DMS153 treated with DMSO at 0.1 percent for 48 hours (cell line): ENCODE measurements around the gene BPHL.
"Not testable (repeated sequence)": the region's sequence is repeated elsewhere in the genome, so short reads cannot be mapped to it uniquely, and the experiment has no call there.

Experiments
- DNase-seq: peaks from one replicate; lab custom pipeline; 2025; ENCODE audit not compliant: unreplicated experiment; lab: John Stamatoyannopoulos, UW

Gene BPHL

DNA sequence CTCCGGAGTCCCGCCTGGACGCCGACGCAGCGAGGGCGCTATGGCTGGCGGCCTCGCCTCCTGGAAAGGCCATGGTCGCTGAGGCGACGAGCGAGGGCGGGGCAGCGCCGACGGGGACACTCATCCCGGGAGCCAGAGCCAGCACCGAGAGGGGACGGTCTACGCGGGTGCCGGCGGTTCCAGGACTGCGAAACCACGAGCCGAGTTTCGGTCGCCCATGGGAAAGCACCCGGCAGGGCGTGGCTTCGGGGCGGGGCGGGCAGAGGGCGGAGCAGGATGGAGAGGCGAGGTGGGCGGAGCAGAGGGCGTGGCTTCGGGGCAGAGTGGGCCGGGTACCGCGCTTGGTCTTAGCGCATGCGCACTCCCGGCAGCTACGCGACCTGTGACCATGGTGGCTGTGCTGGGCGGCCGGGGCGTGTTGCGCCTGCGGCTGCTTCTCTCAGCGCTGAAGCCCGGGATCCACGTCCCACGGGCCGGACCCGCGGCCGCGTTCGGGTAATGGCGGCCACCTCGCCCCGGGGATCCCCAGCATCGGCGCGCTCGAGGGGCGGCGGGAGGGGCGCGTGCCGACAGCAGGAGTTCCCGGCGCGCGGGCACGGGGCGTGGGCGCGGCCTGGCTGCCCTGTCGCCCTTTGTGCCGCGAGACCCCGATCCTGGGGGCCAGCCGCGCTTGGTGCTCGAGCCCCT is at the start of gene BPHL:
BPHL (plus strand) TSS at position 359 of the 687 bp plus-strand sequence; CDS start at position 389, 30 bp downstream.
- DNase-seq, result peak; percentile 55

DNA sequence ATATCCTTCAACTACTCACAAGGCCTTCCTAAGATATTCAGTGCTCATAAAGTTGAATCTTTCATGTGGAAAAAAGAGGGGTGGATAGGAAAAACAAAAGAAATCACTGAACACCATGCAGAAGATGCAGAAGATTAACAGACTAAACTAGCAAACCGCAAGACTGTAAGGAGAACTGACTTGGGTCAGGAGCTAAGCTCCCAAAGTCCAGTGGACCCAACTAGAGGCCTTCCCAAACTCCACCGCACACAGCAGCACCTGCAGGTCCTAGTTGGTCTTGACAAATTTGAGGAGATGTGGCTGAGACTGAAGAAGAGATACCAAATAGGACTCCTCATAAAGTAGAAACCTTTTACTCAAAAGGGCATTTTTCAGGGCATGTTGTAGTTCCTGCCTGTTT is 46.9 kb upstream of the BPHL start:
- DNase-seq, result no peak

DNA sequence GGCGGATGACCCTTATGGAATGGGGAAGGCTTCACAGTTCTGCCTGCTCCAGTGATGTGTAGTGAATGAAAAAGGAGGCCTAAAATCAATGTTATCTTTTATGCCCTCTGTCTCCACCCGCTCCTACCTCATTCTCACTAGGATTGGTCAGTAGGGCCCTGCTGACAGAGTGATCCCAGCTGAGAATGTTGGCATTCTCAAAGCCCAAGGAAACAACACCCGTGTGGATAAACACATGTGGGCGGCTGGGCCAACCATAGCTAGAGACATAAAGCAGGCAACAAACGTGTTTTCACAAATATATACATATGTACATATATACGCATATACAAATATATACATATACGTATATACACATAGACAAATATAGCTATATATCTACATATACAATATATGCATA is 45.7 kb upstream of the BPHL start:
- DNase-seq, result no peak

DNA sequence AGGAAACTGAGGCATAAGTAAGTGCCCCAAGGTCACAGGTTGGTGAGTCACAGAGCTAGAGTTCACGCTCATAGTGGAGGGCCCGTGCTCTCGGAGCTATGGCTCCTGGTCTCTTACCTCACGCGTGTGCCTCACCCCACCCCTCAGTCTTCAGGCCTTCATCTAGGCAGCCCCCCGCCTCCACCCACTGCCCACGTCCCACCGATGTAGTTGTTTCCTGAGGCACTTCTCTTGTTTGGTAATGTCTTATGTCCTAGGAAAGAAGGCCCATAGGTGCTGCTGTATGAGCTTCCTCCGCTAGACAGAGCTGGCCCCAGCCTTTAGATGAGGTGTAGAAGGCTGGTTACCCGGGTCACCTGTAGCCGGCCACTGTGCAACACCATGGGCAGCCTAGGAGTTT is 45.1 kb upstream of the BPHL start:
- DNase-seq, result no peak

DNA sequence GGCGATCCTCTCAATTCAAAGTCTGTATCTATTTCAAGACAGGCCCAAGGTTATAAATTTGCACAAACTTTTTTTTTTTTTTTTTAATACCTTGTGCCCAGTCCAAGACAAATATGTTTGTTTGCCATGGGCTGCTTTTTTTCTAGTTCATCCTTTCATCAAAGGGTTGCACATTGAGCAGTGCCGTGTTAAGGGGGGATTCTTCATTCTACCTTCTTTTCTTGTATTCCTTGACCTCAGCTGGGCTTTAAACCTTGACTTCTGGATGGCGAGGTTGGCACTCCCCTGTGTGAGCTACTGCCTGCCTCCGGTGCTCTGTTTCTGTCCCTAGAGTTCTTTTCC is 42.8 kb upstream of the BPHL start:
- no peak for DNase-seq

DNA sequence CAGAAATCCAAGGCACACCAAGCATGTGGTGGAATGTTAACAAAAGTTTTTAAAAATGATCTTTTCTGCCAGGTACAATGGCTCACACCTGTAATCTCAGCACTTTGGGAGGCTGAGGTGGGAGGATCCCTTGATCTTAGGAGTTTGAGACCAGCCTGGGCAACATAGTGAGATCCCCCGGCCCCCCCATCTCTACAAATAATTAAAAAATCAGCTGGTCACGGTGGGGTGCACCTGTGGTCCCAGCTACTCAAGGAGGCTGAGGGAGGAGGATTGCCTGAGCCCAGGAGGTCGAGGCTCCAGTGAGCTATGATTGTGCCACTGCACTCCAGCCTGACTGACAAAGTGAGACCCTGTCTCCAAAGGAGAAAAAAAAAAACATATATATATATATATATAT is 42.2 kb upstream of the BPHL start:
- no peak for DNase-seq

DNA sequence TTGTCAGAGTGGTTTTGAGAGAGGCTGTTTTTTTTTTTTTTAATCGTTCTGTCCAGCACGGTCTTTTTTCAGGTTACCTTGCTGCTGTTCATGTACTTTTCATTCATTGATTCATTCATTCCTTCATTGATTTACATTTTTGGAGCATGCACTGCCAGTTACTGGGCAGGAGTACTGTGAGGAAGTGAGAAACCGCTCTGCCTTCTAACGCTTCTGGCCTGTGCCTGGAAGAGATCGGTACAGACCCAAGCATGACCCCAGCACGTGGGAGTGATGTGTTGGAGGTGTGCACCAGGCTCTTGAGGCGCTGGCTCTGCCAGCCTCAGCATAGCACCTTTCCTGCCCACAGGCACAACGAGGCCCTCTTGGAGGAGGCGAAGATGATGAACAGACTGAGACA is 41.1 kb upstream of the BPHL start:
- no peak for DNase-seq

DNA sequence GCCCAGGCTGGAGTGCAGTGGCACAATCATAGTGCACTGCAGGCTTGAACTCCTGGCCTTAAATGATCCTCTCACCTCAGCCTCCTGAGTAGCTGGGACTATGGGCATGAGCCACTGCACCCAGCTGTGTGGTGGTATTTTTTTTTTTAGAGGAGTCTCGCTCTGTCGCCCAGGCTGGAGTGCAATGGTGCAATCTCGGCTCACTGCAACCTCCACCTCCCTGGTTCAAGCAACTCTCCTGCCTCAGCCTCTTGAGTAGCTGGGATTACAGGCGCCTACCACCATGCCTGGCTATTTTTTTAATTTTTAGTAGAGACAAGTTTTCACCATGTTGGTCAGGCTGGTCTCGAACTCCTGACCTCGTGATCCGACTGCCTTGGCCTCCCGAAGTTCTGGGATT is 39.6 kb upstream of the BPHL start:
- DNase-seq, result not testable (repeated sequence)

DNA sequence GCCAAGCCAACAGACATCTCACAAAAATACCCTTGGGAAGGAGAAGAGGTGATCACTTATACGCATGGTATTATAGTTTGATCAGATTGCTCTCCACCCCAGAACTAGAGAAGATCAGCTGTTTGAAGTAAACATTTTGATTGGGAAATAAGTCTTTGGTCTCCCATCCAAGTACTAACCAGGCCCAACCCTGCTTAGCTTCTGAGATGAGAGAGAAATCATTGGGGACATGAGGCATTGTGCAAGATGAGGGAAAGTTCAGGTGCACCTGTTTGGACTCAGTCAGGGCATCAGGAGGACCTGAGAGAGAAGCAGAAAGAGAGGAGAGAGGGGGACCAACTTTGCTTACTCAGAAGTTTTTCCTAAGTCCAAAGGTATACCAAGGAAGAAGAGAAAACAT is 38.8 kb upstream of the BPHL start:
- DNase-seq, result no peak

DNA sequence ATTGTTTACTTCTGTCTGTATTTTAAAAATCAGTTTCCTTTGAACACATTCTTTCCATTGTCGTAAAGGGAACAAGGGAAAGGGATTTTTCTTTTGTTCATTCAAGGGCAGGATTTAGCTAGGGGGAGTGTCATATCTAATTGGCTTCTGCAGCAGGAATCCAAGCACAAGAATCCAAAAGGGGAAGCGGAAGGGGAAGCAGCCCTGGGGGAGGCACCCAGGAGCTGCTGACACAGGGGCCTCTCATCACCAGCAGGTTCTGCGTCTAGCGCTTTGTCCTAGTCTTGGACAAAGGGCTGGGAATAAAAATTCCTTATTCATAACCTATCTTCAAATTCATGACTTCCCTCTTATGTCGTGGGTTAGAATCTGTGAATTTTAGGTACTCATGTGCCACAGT is 36.6 kb upstream of the BPHL start:
- no peak for DNase-seq

DNA sequence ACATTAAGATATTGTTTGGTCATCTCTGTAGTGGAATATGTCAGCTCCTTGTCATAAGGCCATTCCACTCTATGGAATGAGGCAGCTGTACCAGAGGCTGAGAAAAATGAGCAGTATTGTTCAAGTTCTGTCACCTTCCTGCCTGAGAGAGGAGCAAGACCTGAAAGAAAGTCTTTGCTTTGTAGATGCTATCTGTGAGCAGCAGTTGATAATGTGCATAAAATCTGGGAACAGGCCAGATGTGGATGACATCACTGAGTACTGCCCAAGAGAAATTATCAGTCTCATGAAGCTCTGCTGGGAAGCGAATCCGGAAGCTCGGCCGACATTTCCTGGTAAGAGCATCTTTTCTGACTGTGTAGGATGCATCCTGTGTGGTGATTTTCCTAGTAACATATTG is 33.4 kb upstream of the BPHL start:
- no peak for DNase-seq

DNA sequence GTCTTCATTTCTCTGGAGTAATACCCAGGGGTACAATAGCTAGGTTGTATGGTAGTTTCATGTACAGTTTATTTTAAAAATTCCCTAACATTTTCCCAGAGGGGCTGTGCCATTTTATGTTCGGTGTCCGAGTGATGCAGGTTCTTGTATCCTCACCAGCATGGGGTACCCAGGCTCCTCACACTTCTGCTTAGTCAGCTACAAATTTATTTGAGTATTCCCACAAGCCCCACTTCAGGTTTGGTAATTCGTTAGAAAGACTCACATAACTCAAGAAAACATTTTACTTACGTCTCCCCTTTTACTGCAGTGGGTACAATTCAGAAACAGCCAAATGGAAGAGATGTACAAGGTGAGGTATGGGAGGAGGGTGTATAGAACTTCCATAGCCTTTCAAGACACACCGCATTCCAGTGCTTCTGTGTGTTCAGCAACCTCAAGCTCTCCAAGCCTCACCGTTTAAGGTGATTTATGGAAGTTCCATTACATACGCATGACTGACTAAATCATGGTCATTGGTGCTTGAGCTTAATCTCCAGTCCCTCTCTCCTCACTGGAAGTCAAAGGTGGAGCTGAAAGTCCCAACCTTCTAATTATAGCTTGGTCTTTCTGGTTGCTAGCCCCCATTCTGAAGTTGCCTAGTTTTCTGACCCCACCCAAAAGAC is 32.1 kb upstream of the BPHL start:
- DNase-seq, result no peak

DNA sequence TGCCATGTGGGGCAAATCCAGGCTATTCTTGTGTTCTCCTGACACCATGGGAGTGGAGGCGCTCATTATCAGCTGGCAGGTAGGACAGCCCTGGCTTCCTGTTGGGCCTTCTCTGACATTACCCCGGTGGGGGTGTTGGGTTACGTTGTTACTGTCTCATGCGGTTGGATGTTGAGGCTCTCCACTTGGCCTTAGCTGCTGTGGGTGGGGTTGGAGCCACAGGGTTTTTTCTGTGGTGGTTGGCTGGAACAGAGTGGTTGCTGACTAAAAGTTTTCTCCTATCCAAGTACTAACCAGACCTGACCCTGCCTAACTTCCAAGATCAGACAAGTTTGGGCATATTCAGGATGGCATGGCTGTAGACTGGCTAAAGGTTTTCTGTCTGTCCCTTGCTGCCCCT is 30.1 kb upstream of the BPHL start:
- no peak for DNase-seq

DNA sequence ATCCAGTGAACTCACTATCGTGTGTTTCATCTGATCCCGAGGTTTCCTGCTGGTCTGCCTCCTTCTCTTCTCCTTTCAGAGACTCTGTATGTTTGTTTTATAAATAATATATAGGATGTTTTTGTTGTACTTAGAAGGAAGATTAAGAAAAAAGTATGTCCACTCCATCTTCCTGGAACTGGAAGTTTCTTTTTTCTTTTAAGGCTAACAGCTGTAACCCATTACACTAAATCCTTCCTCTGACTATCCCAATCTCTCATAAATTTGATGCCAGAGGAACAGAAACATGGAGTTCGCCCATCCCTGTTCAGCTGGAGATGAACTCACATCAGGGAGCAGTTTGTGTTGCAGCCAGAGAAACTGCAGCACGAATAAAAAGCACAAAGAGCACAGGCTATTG is 29.5 kb upstream of the BPHL start:
- no peak for DNase-seq

DNA sequence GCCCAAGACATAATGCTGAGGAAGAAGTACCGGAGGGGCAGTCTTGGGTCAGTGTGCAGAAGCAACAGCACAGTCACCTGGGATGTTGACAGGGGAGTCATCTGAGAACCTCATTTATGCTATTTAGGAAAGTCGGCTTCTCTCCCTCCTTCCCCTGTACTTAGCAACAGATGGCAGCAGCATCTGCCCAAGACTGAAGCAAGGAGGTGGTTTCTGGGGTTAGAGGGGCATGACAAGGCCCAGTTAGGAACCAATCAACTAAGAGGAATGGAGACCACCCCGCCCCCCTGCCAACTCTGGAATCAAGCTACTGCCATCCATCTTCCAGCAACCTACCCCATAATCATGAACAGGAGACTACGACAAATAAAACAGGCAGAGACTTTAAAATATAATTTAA is 28.5 kb upstream of the BPHL start:
- no peak for DNase-seq

DNA sequence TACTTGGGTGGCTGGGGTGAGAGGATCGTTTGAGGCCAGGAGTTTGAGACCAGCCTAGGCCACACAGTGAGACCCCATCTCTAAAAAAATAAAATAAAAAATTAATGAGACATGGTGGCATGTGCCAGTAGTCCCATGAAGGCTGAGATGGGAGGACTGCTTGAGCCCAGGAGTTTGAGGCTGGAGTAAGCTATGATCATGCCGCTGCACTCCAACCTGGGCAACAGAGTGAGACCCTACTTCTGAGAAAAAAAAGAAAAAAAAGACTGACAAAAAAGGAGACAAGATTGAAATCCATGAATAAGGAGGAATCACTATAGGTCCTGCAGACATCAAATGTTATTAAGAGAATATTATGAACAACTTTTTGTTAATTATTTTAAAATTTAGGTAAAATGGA is 23.7 kb upstream of the BPHL start:
- DNase-seq, result no peak

DNA sequence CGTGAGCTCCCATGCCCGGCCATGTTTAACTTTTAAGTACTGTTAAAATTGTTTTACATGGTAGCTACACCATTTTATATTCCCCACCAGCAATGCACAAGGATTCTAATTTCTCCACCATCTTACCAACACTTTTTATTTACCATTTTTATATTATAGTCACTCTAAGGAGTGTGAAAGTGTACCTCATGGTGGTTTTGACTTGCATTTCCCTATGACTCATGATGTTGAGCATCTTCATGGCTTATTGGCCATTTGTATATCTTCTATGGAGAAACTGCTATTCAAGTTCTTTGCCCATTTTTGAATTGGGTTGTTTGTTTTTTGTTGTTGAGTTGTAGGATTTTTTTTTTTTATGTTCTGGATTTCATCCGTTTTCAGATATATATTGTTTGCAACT is 15.6 kb upstream of the BPHL start:
- no peak for DNase-seq

DNA sequence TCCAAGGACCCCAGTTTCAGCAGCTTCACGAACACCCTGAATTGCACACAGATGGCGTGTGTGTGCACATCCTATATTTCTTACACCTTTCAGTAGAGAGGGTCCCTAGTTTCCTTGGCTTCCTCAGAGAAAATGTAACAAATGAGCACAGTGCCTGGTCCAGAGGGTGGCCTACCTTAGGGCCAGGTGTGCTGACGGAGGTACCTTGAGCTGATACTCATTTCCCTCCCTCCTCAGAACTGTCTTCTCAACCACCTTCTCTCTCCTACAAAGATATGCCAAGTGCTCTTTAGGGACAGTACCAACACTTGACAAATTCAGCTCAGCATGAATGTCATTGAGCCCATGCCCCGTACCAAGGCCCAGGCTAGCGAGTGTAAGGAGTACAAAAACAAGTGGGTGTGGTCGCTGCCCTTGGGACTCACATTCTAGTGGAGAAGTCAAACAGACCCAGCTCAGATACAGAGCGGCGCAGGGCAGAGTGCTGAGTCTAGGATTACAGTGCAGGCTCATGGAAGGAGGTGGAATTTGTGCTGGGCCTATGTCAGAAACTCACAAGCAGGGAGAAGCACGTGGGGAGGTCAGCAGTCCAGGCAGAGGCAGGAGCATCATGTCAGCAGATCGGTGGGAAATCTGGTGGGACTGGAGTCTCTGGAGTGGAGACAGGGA is 9.6 kb upstream of the BPHL start:
- DNase-seq, result no peak

DNA sequence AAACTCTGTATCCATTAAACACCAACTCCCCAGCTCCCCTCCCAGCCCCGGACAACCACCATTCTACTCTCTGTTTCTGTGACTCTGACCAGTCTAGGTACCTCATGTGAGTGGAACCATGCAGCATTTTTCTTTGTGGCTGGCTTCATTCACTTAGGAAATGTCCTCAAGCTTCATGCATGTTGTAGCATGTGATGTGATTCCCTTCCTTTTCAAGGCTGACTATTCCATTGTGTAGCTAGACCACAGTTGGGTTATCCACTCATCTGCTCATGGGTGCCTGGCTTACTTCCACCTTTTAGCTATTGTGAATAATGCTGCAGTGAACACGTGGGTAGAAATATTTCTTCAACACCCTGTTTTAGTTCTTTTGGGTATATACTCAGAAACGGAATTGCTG is 8.8 kb upstream of the BPHL start:
- DNase-seq, result no peak

DNA sequence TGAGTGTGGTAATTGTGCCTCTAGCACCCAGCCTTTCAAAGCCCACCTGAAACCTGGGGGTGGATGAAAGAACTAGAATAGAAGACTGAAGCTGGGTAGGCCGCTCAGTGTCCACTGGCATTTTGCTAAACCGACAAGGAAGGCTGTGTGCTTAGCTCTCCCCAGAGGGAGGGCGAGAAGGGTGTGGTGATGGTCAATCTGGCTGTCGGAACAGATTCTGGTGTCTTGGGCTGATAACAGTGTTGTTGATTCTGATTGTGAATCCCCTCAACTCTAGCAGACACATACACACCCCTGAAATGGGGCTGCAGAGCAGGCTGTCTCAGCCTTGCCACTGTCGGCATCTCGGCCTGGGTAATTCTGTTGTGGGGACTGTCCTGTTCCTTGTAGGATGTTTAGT is 4.1 kb upstream of the BPHL start:
- DNase-seq, result no peak

DNA sequence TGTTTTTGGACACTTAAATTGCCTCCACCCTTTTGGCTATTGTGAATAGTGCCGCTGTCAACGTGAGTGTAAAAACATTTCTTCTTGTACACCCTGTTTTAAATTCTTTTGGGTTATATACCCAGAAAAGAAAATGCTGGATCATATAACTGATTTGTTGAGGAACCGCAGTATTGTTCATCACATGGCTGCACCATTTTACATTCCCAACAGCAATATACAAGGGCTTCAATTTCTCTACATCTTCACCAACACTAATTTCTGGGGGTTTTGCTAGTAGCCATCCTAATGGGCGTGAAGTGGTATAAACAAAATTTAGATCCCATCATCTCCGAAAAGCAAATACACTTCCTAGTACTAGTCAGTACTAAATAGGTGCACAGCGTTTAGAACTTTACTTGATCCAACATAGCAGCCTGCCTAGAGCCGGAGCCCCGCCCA is 579 bp upstream of the BPHL start:
- no peak for DNase-seq

DNA sequence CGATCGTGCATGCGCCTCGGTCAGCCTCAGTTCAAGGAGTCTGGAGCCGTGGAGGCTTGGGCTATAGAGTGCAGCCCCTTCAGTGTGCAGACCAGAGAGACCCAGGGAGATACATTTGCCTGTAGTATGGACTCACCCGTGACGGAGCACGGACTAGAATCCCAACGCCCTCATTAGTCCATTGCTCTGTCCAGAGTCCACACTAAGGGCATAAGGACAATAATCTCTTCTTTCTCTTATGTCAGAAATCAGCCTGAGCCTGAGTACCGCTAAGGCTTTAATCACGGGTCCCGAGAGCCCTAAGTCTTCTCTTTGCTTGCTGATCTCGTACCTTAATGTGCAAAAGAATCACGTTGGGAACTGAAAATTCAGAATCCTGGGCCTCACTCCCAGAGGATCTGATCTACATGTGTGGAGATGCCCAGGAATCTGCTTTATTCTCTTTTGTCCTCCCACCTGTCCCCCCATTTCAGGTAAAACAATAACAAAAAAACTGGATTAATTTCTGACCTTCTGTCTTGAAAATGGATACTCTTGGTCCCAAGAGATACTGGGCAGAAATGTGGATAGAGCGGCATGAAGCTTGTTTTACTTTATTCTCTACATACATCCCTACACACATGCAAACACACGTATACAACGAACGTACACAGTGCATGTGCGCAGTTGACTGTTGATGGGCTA is 671 bp downstream of the BPHL start:
- no peak for DNase-seq
